Left renal cortex interstitium (tissue), 4 donors: ENCODE results near the gene NCS1. TPM values are rescaled to one million over a fixed set of nuclear protein-coding genes. Genes with fewer than 3 reads are reported as not detected.
A peak's percentile ranks its signal among the peaks of the same experiment; 100 is the strongest.

Experiments
- DNase-seq, 4 donors: peaks; one replicate each; pipeline ENCODE4 v3.0.0-alpha.2; 2013; ENCODE audit warnings: low read depth in 4 of 4, low spot score in 2 of 4, missing footprints in 1 of 4
- polyA plus RNA-seq, 4 donors: library from polyadenylated mRNA; unstranded; fragments of 120-200 nt; gene quantifications; one replicate each; pipeline ENCODE4 v1.2.1, GENCODE V29; 2013; ENCODE audit not compliant: insufficient read length in 4 of 4

The NCS1 gene
- polyA plus RNA-seq, 4 donors, result 26.2 to 30.4 (median 28.6) TPM

GRCh38 chr9:130174025-130174424, 1.8 kb downstream of the NCS1 start:
- DNase-seq, result no peak

- no peak for DNase-seq
These were observed 2.7 kb downstream of the NCS1 start for GRCh38 chr9:130174920-130175321.

GRCh38 chr9:130175355-130175754, 3.2 kb downstream of the NCS1 start:
- DNase-seq, result no peak

DNA sequence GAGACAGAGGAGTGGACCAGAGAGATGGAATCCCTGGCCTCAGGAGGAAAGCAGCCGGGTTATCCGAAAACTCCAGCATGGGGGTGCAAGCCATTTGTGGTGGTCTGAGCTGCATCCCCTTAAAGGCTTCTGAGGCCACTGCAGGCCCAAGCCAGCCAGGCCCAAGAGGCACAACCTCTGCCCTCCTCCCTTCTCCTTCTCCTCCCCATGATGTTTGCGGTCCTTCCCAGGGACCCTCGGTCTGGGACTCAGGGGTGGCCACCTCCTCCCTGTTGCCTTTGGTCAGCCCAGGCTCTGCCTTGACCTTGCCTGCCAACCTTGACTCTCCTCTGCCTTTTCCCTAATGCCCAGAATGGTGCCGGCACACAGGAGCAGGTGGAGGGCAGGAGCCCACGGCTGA, 4.6 kb downstream of the NCS1 start:
- DNase-seq, result no peak

DNA sequence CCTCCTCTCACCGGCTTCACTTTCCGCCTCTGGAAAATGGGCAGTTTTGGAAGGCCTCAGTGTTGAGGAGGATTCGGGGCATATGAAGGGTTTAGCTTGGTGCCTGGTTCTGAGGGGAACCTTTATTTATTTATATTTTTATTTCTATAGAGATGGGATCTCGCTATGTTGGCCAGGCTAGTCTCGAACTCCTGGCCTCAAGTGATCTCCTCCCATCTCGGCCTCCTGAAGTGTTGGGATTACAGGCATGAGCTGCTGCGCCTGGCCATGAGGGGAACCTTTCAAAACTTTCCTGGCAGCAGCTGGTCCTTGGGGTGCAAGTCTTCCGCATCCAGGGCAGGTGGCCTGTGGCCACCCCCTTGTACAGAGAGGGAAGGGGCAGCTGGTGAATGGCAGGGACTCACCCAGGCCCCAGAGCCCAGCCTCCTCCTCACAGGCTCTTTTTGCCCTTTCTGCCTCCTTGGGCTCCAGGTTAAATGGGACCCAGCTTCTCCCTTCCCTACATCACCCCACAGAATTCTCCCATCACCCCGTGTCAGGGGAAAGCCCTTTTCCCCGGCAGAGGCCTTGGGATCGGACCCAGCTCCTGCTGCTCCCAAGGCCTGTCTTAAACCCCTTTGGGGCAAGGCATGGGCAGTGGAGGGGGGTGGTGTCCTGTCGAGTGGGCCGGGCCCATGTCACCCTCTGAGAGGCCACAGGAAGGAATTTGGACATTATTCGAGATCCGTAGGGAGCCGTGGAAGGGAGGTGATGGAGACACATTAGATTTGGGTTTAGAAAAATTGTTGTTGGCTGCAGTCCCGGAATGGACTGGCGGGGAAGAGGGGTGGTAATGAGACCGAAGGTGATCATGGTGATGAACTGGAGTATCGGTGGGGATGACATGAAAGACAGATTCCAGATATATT, 5.9 kb downstream of the NCS1 start:
- DNase-seq, result no peak

DNA sequence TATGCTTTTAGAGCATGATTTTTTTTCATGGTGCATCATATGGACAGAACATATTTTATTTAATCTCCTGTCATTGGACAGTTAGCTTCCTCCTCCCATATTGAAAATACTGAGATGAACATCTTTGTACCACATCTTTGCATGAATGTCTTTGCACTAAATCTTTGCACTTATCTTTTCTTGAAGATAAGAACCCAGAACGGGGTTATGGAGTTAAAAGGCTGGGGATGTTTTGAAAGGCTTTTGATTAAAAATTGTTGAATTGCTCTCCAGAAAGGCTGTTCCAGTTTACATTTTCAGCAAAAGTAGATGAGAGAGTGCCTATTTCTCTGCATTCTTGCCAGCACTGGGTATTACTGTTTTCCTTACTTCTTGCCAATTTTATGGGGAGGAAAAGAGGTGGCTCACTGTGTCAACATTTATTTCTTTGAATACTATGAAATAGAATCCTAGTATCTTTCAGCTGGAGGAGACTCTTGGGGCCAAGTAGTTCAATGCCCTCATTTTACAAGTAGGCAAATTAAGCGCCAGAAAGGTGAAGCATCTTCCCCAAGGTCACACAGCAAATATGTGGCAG, 7.2 kb downstream of the NCS1 start:
- no peak for DNase-seq

GRCh38 chr9:130180516-130180915, 8.3 kb downstream of the NCS1 start:
- no peak for DNase-seq

GRCh38 chr9:130181678-130182380, 9.6 kb downstream of the NCS1 start:
- DNase-seq, result no peak

DNA sequence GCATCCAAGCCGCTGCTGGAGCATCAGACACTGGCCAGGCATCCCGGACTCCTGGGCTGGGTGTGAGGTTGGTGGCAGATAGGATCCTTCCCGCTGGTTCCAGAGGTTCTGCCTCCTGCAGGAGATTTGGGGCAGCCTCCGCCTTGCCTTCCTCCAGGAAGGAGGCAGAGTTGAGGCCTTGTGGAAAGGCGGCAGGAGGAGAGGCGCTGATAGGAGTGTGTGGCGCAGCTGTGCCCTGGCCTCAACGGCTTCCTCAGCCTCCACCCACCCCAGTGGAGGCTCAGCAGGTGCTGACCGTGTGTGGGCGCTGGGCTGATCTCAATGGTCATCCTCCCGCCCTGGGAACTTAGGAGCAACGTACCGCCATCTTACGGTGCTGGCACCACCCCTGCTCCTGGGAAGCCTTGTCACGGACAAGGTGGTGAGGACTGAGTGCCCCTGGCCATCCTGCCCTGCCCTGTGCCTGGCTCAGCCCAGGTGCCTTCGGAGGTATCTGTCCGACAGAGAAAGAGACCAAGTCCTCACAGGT, 10.2 kb downstream of the NCS1 start:
- DNase-seq, result no peak

- peak in 1 of 4 donors; percentile 69 for DNase-seq
These were observed 11.0 kb downstream of the NCS1 start for GRCh38 chr9:130183133-130183762.

DNA sequence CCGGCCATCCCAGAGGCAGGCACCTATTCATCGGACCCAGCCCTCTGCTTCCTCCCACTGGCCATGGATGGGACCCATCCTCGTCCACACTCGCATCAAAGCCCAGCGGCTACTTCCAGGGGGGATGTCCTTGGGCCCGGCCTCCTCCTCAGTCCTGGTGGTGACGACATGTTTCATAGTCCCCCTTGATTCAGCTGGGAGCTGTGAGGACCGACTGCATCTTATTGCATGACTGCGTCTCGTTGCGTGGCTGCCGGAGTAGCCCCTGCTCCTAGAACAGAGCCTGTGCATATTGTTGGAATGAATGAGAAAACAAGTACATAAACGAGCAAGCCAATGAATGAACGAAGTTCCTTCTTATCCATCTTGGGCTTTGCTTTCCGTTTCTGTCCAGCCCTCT, 12.8 kb downstream of the NCS1 start:
- DNase-seq, result no peak

DNA sequence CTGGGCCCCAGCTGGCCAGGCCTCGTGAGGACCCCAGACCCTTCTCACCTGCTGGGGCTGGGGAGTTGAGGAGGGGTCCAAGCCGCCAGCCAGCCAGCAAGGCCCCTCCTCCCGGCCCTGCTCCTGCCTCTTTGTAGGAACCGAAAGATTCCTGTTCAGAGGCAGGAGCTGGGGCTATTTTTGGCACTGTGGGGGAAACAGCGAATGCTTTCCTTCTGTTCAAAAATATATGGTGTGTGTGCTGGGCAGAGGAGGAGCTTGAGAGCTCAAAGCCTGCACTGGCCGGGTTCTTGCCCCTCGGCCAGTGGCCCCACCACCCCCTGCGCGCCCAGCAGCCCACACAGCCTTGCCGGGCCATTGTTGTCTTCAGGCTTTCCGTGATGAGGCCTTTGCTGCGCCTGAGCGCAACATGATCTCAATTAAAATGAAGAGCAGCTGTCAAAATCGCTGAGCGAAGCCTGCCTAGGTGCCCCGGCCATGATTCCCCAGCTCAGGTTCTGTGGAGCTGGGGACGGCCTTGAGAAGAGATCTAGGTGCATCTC, 13.4 kb downstream of the NCS1 start:
- no peak for DNase-seq

GRCh38 chr9:130186051-130186450, 13.8 kb downstream of the NCS1 start:
- DNase-seq, result no peak

GRCh38 chr9:130186839-130187522, 14.8 kb downstream of the NCS1 start:
- DNase-seq, result no peak

- no peak for DNase-seq
These were observed 15.3 kb downstream of the NCS1 start for GRCh38 chr9:130187523-130187846.

DNA sequence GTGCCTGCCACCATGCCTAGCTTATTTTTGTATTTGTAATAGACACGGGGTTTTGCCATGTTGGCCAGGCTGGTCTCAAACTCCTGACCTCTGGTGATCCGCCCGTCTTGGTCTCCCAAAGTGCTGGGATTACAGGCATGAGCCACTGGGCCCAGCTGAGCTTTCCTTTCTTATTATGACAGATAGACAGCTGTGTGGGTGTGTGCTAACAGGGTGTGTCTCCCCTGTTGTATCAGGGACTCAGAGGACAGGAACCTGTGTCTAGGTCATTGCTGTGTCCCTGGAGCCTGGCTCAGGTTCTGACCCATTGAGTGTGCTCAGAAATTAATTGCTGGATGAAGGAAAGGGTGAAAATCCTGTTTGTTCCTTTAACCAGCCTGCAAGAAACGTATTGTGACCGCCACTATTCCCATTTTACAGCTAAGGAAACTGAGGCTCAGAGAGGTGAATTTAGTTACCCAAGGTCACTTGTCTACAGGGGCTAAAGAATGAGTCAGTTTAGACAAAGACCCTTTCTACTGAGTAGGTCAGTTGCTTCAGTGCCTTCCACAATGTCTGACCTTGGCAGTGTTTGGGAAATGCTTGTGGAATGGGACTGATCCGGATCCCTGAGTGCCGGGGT, 16.8 kb downstream of the NCS1 start:
- DNase-seq, result no peak

DNA sequence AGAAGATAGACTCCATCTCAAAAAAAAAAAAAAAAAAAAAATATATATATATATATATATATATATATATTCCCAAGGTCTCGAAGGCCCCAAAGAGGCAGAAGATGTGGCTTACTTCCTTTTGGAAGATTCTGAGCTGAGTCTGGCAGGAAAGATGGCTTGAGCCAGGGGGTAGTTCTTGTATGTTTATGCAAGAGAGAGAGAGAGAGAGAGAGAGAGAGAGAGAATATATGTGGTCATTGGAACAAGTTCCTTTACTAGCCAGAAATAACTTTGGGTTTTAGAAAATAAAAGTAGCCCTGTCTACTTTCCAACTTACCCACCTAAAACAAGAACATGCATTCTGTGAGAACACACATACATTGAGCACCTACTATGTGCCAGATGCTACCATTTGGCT, 17.6 kb downstream of the NCS1 start:
- DNase-seq, result no peak

GRCh38 chr9:130191068-130191748, 19.0 kb downstream of the NCS1 start:
- no peak for DNase-seq

DNA sequence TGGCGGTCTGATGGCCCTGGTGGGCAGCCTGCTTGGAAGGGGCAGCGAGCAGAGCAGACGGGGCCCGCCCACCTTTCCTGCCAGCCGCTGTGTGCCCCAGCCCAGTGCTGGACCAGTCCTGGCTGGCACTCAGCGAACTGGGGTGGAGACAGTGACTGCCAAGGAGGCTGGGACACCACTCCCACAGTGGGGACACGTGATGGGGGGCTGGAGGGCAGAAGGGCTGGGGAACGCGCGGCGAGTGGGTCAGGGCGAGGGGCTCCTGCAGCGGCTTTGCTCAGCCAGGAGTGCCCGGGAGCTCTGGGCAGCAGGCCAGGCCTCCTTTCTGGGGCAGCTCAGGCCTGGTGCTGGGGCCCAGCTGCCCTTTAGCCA, 19.5 kb downstream of the NCS1 start:
- no peak for DNase-seq
